Neural progenitor cell (in vitro differentiated cells): ENCODE results near the gene SNAPC4. TPM values are rescaled to one million over a fixed set of nuclear protein-coding genes. Genes with fewer than 3 reads are reported as not detected.

Experiments
- DNase-seq: peaks from one replicate; pipeline ENCODE4 v3.0.0-alpha.2; 2016; ENCODE audit warnings: low spot score
- H2AFZ ChIP-seq: fragments of 200-600 bp; sonication (generic); replicated peaks from 2 replicates; pipeline ENCODE4 v1.6.1; 2016; ENCODE audit warnings: antibody characterized with exemption
- H3F3A ChIP-seq: fragments of 200-600 bp; sonication (generic); 2 replicates; pipeline ENCODE4 v1.6.1; 2016; ENCODE audit warnings: antibody characterized with exemption, low read depth
- H3K27ac ChIP-seq: fragments of 200-600 bp; sonication (generic); 2 replicates; pipeline ENCODE4 v1.5.1; 2016; ENCODE audit warnings: mild to moderate bottlenecking
- H3K27me3 ChIP-seq: fragments of 200-600 bp; sonication (generic); 2 replicates; pipeline ENCODE4 v1.6.1; 2016; ENCODE audit warnings: mild to moderate bottlenecking, moderate library complexity
- H3K36me3 ChIP-seq: fragments of 200-600 bp; sonication (generic); 2 replicates; pipeline ENCODE4 v1.5.1; 2016
- H3K4me1 ChIP-seq: fragments of 200-600 bp; sonication (generic); 2 replicates; pipeline ENCODE4 v1.6.1; 2016; ENCODE audit warnings: mixed run types
- H3K4me2 ChIP-seq: fragments of 200-600 bp; sonication (generic); 2 replicates; pipeline ENCODE4 v1.6.1; 2016
- H3K4me3 ChIP-seq: fragments of 200-600 bp; sonication (generic); 2 replicates; pipeline ENCODE4 v1.5.1; 2016
- H3K79me2 ChIP-seq: fragments of 200-600 bp; sonication (generic); 2 replicates; pipeline ENCODE4 v1.6.1; 2016; ENCODE audit warnings: low read depth
- H3K9ac ChIP-seq: fragments of 200-600 bp; sonication (generic); 2 replicates; pipeline ENCODE4 v1.6.1; 2016
- H3K9me3 ChIP-seq: fragments of 200-600 bp; sonication (generic); 2 replicates; pipeline ENCODE4 v1.5.1; 2016; ENCODE audit warnings: low read depth
- H4K20me1 ChIP-seq: fragments of 200-600 bp; sonication (generic); 2 replicates; pipeline ENCODE4 v1.6.1; 2016; ENCODE audit warnings: low read depth
- H3K27ac Mint-ChIP-seq: 3 replicates; pipeline ENCODE4 v1.8.0; 2021; ENCODE audit warnings: mixed read lengths
- H3K27me3 Mint-ChIP-seq: 2 replicates; pipeline ENCODE4 v1.8.0; 2022; ENCODE audit warnings: low read depth, mild to moderate bottlenecking, inconsistent platforms, moderate library complexity, mixed read lengths; ENCODE audit not compliant: insufficient read depth
- H3K36me3 Mint-ChIP-seq: 3 replicates; pipeline ENCODE4 v1.8.0; 2021; ENCODE audit warnings: mixed read lengths
- H3K4me1 Mint-ChIP-seq: 3 replicates; pipeline ENCODE4 v1.8.0; 2021; ENCODE audit warnings: mixed read lengths
- H3K4me3 Mint-ChIP-seq: 3 replicates; pipeline ENCODE4 v1.8.0; 2021; ENCODE audit warnings: mild to moderate bottlenecking, moderate library complexity, mixed read lengths
- H3K9me3 Mint-ChIP-seq: 3 replicates; pipeline ENCODE4 v1.8.0; 2020; ENCODE audit warnings: mixed read lengths
- EZH2 ChIP-seq: fragments of 200-600 bp; sonication (generic); IDR thresholded peaks from 2 replicates; pipeline ENCODE4 v1.6.1; 2017; ENCODE audit warnings: antibody characterized with exemption, mild to moderate bottlenecking, moderate library complexity
- EZH2phosphoT487 ChIP-seq: fragments of 200-600 bp; sonication (generic); IDR thresholded peaks from 2 replicates; pipeline ENCODE4 v1.6.1; 2017; ENCODE audit warnings: antibody characterized with exemption
- total RNA-seq: library from RNA; depleted of rRNA; stranded (reverse); fragments of >200 nt; gene quantifications from 2 replicates; pipeline ENCODE4 v1.2.3, GENCODE V29; 2015; ENCODE audit warnings: low replicate concordance
- TF ChIP-seq, protein P1 (sequence below): fragments of 200-600 bp; sonication (generic); IDR thresholded peaks from 2 replicates; pipeline ENCODE4 v1.5.1; 2017; ENCODE audit warnings: antibody characterized with exemption, mild to moderate bottlenecking

Gene SNAPC4
- total RNA-seq, 1 donor from 2014 or later: 6.8 TPM

DNA sequence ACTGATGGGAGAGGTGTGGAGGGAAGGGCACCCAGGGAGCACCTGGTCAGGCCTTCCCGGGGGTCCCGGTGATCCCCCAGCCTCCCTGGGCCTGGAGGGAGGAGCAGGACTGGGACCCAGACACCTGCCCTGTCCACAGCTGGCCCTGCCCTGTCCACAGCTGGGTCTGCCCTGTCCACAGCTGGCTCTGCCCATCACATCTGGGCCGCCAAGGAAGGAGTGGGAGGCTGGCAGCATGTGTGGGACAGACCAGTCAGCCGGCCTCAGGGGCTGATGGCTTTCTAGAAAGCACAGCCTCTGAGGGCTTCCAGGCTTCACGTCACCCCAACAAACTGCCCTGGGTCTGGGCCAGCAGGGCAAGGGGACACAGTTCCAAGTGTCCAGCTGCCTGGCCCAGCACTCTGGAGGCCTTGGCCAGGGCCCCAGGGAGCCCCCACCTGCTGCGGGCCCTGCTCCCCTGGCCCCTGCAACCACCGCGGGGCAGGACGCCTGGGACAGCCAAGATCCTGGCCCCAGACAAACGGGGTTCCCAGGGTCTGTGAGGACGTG is 48.6 kb downstream of the SNAPC4 start:
- Histone ChIP-seq H2AFZ (no peak overlapping the region), H3K4me3 (no peak overlapping the region), H3K27ac (no peak overlapping the region), H3K4me2 (no peak overlapping the region), H3K4me1 (peaks cover 3% of the 10 kb centered on the region), H3K9me3 (no peaks in the 10 kb centered on the region), H4K20me1 (no peaks in the 10 kb centered on the region), H3K36me3 (no peaks in the 10 kb centered on the region), H3K9ac (no peak overlapping the region), H3K79me2 (no peaks in the 10 kb centered on the region), H3F3A (peaks cover 1% of the 10 kb centered on the region), H3K27me3 (no peaks in the 10 kb centered on the region)
- Mint-ChIP-seq H3K27me3 (no peaks in the 10 kb centered on the region), H3K36me3 (no peaks in the 10 kb centered on the region), H3K4me3 (no peak overlapping the region), H3K9me3 (no peaks in the 10 kb centered on the region), H3K27ac (no peak overlapping the region), H3K4me1 (no peaks in the 10 kb centered on the region)
- TF ChIP-seq EZH2: no peak
- TF ChIP-seq, protein P1, sequence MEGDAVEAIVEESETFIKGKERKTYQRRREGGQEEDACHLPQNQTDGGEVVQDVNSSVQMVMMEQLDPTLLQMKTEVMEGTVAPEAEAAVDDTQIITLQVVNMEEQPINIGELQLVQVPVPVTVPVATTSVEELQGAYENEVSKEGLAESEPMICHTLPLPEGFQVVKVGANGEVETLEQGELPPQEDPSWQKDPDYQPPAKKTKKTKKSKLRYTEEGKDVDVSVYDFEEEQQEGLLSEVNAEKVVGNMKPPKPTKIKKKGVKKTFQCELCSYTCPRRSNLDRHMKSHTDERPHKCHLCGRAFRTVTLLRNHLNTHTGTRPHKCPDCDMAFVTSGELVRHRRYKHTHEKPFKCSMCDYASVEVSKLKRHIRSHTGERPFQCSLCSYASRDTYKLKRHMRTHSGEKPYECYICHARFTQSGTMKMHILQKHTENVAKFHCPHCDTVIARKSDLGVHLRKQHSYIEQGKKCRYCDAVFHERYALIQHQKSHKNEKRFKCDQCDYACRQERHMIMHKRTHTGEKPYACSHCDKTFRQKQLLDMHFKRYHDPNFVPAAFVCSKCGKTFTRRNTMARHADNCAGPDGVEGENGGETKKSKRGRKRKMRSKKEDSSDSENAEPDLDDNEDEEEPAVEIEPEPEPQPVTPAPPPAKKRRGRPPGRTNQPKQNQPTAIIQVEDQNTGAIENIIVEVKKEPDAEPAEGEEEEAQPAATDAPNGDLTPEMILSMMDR: no peak
- TF ChIP-seq EZH2phosphoT487: no peak
- no peak for DNase-seq

Other genes with a start within 250 kb of the SNAPC4 start
- not detected in 2 replicates for gene LHX3, start 195.0 kb downstream of the SNAPC4 start, total RNA-seq
- 17.1 and 19.6 TPM in 2 replicates for gene QSOX2, start 154.4 kb downstream of the SNAPC4 start, total RNA-seq
- gene CCDC187, start 96.1 kb downstream of the SNAPC4 start, total RNA-seq: 0.09 TPM in 1 of 2 replicates, not detected in the other
- gene GPSM1, start 72.6 kb downstream of the SNAPC4 start, total RNA-seq: 6.2 and 39.7 TPM in 2 replicates
- 3.4 and 15.8 TPM in 2 replicates for gene DNLZ, start 36.4 kb downstream of the SNAPC4 start, total RNA-seq
- 0.96 TPM in 1 of 2 replicates, not detected in the other for gene CARD9, start 26.5 kb downstream of the SNAPC4 start, total RNA-seq
- 34.9 and 52.3 TPM in 2 replicates for gene ENTR1, start 10.4 kb upstream of the SNAPC4 start, total RNA-seq
- 51.3 and 65.3 TPM in 2 replicates for gene PMPCA, start 10.5 kb upstream of the SNAPC4 start, total RNA-seq
- gene INPP5E, start 39.7 kb upstream of the SNAPC4 start, total RNA-seq: 8.8 and 23.6 TPM in 2 replicates
- 16.8 and 23.8 TPM in 2 replicates for gene SEC16A, start 82.9 kb upstream of the SNAPC4 start, total RNA-seq
- gene NOTCH1, start 145.9 kb upstream of the SNAPC4 start, total RNA-seq: 11.7 and 32.4 TPM in 2 replicates